Karpas-422 (cell line): ENCODE data around the gene ABL2. TPM values are rescaled to one million over a fixed set of nuclear protein-coding genes. Genes with fewer than 3 reads are reported as not detected.
"Not testable (repeated sequence)": the region's sequence is repeated elsewhere in the genome, so short reads cannot be mapped to it uniquely, and the experiment has no call there.

ENCODE experiments used
- DNase-seq: peaks from one replicate; pipeline ENCODE4 v3.0.0-alpha.2; 2015
- H2AFZ ChIP-seq: fragments of 200-600 bp; sonication (generic); 2 replicates; pipeline ENCODE4 v1.6.1; 2014; ENCODE audit warnings: antibody characterized with exemption, low read length, mixed read lengths
- H3K27ac ChIP-seq: fragments of 200-600 bp; sonication (generic); 2 replicates; pipeline ENCODE4 v1.5.1; 2014; ENCODE audit warnings: mild to moderate bottlenecking, low read length, moderate library complexity
- H3K27me3 ChIP-seq: fragments of 200-600 bp; sonication (generic); 2 replicates; pipeline ENCODE4 v1.6.1; 2014; ENCODE audit warnings: low read length, mixed read lengths
- H3K36me3 ChIP-seq: fragments of 200-600 bp; sonication (generic); 2 replicates; pipeline ENCODE4 v1.6.1; 2014; ENCODE audit warnings: low read length, mixed read lengths; ENCODE audit not compliant: insufficient read depth
- H3K4me1 ChIP-seq: fragments of 200-600 bp; sonication (generic); 2 replicates; pipeline ENCODE4 v1.6.1; 2014; ENCODE audit warnings: mild to moderate bottlenecking, low read length, mixed read lengths
- H3K4me2 ChIP-seq: fragments of 200-600 bp; sonication (generic); 2 replicates; pipeline ENCODE4 v1.6.1; 2014; ENCODE audit warnings: low read length, low read depth, mild to moderate bottlenecking; ENCODE audit not compliant: poor library complexity, severe bottlenecking
- H3K4me3 ChIP-seq: fragments of 200-600 bp; sonication (generic); 2 replicates; pipeline ENCODE4 v1.5.1; 2014; ENCODE audit warnings: mild to moderate bottlenecking, antibody characterized with exemption, low read length, mixed read lengths
- H3K79me2 ChIP-seq: fragments of 200-600 bp; sonication (generic); 2 replicates; pipeline ENCODE4 v1.6.1; 2014; ENCODE audit warnings: mild to moderate bottlenecking, low read length, mixed read lengths
- H3K9ac ChIP-seq: fragments of 200-600 bp; sonication (generic); 2 replicates; pipeline ENCODE4 v1.6.0; 2014; ENCODE audit warnings: low read length
- H3K9me2 ChIP-seq: fragments of 200-600 bp; sonication (generic), shearing (Covaris generic); replicated peaks from 2 replicates; pipeline ENCODE4 v1.6.0; 2014; ENCODE audit warnings: mild to moderate bottlenecking, low read length, moderate library complexity; ENCODE audit not compliant: insufficient read depth
- H3K9me3 ChIP-seq: fragments of 300-700, 200-600 bp; sonication (generic); 2 replicates; pipeline ENCODE4 v1.6.1; 2014; ENCODE audit warnings: low read length, mixed read lengths
- H4K20me1 ChIP-seq: fragments of 200-600 bp; sonication (generic); 2 replicates; pipeline ENCODE4 v1.6.1; 2014; ENCODE audit warnings: mild to moderate bottlenecking, antibody characterized with exemption, low read length, low read depth; ENCODE audit not compliant: insufficient read depth
- total RNA-seq: library from RNA; depleted of rRNA; stranded (reverse); fragments of >200 nt; shearing (Covaris generic); gene quantifications from 2 replicates; pipeline ENCODE4 v1.2.3, GENCODE V29; 2014; ENCODE audit warnings: low replicate concordance

The ABL2 gene
- total RNA-seq, 1 experiment from 2014 or later = 14.3 TPM

DNA sequence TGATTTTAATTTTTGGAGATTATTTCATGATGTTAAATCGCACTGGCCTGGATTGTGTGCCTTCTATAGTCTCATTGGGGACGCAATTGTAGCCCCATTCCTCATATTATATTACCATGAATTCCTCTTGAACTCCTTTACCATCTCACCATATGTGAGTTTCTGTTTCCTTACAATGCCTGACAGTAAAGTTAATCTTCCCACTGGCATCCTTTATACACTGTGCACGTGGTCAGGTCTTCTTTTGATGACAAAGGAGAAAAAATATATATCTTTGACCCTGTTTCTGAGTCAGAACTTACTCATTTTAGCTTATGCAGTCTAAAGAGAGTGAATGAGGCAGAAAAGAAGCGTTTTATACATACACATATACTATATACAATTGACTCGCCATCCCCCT lies 774 bp upstream of the ABL2 start:
- Histone ChIP-seq H3K27ac (no peak overlapping the region), H3K4me2 (peak overlapping the region; percentile 91), H3K36me3 (no peaks in the 10 kb centered on the region), H3K9me2 (no peaks in the 10 kb centered on the region), H3K9me3 (no peaks in the 10 kb centered on the region), H3K4me3 (peak overlapping the region; percentile 80), H3K4me1 (peaks cover 24% of the 10 kb centered on the region), H2AFZ (peak overlapping the region; percentile 100), H3K9ac (peak overlapping the region; percentile 96), H4K20me1 (0 out of 2 replicates have a peak, but pooled peaks cover 6% of the 10 kb centered on the region), H3K27me3 (no peaks in the 10 kb centered on the region), H3K79me2 (peaks cover 39% of the 10 kb centered on the region)
- no peak for DNase-seq

DNA sequence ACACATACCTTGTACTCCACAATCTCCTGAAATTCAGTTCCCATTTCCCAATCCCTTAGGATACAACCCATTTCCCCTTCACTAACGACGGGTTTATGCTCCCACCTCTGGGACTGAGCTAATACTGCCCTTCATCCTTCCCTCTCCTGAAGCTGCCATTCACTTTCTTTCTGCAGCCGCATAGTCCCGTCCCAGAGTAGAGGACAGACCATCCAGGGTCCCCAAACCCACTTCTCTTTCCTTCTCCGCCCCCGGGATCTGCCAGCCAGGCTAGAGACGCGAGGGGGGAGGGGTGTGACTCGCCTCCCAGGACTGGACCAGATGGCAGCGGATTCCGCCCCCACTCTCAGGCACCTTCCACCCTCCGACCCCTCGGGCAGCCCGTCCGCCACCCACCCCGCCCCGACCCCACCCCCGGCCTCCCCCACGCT lies 679 bp downstream of the ABL2 start:
- Histone ChIP-seq H2AFZ (no peak overlapping the region), H3K4me2 (peak overlapping the region; percentile 91), H3K4me3 (peak overlapping the region; percentile 80), H4K20me1 (0 out of 2 replicates have a peak, but pooled peaks cover 6% of the 10 kb centered on the region), H3K9me3 (no peaks in the 10 kb centered on the region), H3K79me2 (peaks cover 53% of the 10 kb centered on the region), H3K9ac (peak overlapping the region; percentile 96), H3K36me3 (no peaks in the 10 kb centered on the region), H3K27ac (peak overlapping the region; percentile 23; the same call in 1 of the 2 replicates), H3K9me2 (no peaks in the 10 kb centered on the region), H3K27me3 (no peaks in the 10 kb centered on the region), H3K4me1 (peaks cover 24% of the 10 kb centered on the region)
- DNase-seq = peak; percentile 66

DNA sequence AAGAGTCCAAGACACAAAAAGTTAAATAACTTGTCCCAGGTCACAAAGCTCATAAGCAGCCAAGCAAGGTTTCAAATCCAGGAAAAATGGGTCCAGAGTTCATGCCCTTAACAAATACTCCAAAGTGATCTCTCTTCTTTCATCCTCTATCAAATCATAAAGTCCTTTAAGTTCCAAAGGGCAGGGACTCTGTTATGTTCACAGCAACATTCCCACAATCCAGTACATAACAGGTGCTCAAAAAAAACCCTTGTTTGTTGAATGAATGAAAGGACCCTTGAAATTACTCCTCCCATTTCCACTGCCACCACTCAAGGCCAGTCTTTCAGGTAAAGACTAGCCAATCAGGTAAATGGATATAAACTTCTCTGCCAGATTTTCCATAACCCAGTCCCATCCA lies 2.7 kb downstream of the ABL2 start:
- Histone ChIP-seq H3K9me2 (no peaks in the 10 kb centered on the region), H3K4me2 (peak overlapping the region; percentile 2), H3K4me1 (peaks cover 24% of the 10 kb centered on the region), H2AFZ (no peak overlapping the region), H3K36me3 (peaks cover 3% of the 10 kb centered on the region; the same call in 1 of the 2 replicates), H3K79me2 (peaks cover 71% of the 10 kb centered on the region), H3K27me3 (no peaks in the 10 kb centered on the region), H4K20me1 (0 out of 2 replicates have a peak, but pooled peaks cover 6% of the 10 kb centered on the region), H3K4me3 (no peak overlapping the region), H3K9me3 (no peaks in the 10 kb centered on the region), H3K27ac (no peak overlapping the region), H3K9ac (no peak overlapping the region)
- no peak for DNase-seq

DNA sequence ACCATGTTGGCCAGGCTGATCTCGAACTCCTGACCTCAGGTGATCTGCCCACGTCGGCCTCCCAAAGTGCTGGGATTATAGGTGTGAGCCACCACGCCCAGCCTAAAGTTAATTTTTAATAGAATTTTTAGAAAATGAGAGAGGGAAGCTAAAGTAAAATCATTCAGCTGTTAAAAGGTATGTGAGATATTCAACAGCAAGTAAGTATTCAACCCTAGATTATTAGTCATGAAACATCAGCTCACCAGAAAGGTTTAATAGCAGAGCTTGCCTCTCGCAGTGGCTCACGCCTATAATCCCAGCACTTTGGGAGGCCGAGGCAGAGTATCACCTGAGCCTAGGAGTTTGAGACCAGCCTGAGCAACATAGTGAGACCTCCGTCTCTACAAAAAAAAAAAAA lies 5.0 kb downstream of the ABL2 start:
- not testable (repeated sequence) for H3K4me3 ChIP-seq, H3K27me3 ChIP-seq, H3K9me3 ChIP-seq, DNase-seq, H3K9ac ChIP-seq, H4K20me1 ChIP-seq, H3K4me2 ChIP-seq, H3K27ac ChIP-seq, H3K9me2 ChIP-seq, H2AFZ ChIP-seq, H3K36me3 ChIP-seq
- Histone ChIP-seq H3K4me1 (peaks cover 17% of the 10 kb centered on the region), H3K79me2 (peaks cover 94% of the 10 kb centered on the region)

DNA sequence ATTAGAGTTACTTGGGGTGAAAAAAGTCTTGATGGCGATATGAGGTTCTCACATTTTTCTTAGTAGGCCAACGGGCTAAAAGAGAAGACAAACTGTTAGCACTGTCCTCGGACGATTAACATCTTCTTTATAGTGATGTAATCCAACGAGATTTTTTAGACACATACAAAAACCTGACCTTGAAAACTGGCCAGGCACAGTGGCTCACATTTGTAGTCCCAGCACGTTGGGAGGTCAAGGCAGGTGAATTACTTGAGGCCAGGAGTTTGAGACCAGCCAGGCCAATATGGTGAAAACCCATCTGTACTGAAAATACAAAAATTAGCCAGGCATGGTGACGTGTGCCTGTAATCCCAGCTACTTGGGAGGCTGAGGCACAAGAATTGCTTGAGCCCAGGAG lies 8.4 kb downstream of the ABL2 start:
- peaks cover 94% of the 10 kb centered on the region for H3K79me2 ChIP-seq

DNA sequence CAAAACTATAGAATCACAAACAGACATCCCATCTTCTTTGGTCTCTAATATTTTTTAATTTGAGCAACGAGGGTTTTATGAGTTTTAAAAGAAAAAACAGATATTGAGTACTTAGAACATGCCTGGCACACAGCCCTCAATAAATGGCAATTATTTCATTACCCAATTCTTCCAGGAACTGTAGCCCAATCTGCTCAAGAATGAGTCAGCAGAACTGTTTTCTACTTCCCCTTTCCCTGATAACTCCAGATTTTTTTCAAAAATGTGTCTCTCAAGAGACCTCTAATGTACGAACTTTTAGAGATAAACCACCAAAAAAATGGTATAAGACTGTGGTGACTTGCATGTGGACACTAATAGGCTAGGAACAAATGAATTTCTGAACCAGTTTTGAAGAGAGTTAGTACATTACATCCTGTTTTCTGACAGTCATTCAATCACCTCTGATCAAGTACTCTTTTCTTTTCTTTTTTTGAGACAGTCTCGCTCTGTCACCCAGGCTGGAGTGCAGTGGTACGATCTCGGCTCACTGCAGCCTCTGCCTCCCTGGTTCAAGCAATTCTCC lies 11.5 kb downstream of the ABL2 start:
- H3K4me2 ChIP-seq = no peak overlapping the region
- H3K9ac ChIP-seq = no peak overlapping the region
- H3K4me1 ChIP-seq = peaks cover 21% of the 10 kb centered on the region
- no peaks in the 10 kb centered on the region for H3K9me2 ChIP-seq
- H3K79me2 ChIP-seq = peaks cover 93% of the 10 kb centered on the region
- H4K20me1 ChIP-seq = no peaks in the 10 kb centered on the region
- H3K36me3 ChIP-seq = peaks cover 7% of the 10 kb centered on the region; the same call in 1 of the 2 replicates
- no peak overlapping the region for H3K4me3 ChIP-seq
- no peak overlapping the region for H2AFZ ChIP-seq
- H3K27me3 ChIP-seq = no peaks in the 10 kb centered on the region
- peak overlapping the region; percentile 57 for H3K27ac ChIP-seq
- DNase-seq = peak; percentile 61
- H3K9me3 ChIP-seq = no peaks in the 10 kb centered on the region

More for the DNA sequence above, 8.4 kb downstream of the ABL2 start:
- not testable (repeated sequence) for H3K9ac ChIP-seq, H3K4me3 ChIP-seq, H3K27me3 ChIP-seq, H3K4me2 ChIP-seq, DNase-seq, H3K9me2 ChIP-seq, H4K20me1 ChIP-seq, H3K27ac ChIP-seq, H3K36me3 ChIP-seq, H3K9me3 ChIP-seq, H2AFZ ChIP-seq
- peaks cover 21% of the 10 kb centered on the region for H3K4me1 ChIP-seq

DNA sequence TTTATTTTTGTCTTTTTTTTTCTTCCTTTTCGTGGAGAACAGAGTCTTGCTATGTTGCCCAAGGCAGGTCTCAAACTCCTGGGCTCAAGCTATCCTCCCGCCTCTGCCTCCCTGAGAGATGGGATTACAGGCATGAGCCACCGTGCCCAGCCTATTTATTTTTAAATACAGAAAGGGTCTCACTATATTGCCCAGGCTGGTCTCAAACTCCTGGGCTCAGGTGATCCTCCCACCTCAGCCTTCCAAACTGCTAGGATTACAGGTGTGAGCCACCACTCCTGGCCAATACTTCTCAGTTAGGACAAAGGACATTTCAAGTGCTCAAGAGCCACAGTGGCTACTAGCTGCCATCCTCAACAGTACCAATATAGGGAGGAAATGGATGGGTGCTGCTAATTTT lies 16.2 kb downstream of the ABL2 start:
- not testable (repeated sequence) for H3K27me3 ChIP-seq, DNase-seq, H2AFZ ChIP-seq, H3K4me3 ChIP-seq, H3K36me3 ChIP-seq, H3K27ac ChIP-seq, H3K9ac ChIP-seq, H3K9me2 ChIP-seq, H4K20me1 ChIP-seq, H3K4me1 ChIP-seq, H3K4me2 ChIP-seq, H3K9me3 ChIP-seq
- peaks cover 86% of the 10 kb centered on the region for H3K79me2 ChIP-seq

DNA sequence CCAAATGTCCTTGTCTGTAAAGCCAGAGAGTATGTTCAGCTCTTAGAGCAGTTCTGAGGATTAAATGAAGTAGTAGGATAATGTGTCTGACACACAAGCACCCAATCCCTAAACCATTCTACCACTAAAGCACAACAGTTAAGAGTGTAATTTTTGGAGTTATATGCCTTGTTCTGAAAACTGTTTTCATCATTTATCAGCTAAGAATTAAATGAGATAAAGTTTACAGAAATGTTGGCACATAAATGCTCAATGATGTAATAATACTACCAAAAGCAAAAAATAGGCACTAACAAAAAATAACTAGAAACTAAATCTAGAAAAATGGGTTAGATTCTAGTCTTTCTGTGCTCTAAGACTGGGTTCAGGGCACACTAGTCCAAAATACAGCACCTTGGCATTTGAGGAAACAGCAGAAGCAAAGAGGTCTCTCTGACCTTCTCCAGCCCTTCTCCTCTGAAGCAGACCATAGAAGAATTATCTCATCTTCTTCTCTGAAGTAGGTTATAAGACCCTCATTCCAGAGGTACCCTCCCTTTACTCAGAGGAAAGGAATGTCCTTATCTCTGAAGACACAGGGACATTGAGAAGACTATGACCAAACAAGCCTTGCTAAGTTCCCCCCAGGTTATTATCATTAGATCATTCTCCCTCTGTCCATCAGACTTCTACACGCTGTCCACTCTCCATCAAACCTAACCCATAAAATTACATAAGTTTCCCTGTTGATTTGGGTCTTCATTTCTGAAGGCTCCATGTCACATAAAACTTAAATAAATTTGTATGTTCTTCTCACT lies 20.6 kb downstream of the ABL2 start:
- no peak overlapping the region for H3K4me2 ChIP-seq
- no peaks in the 10 kb centered on the region for H3K9me3 ChIP-seq
- no peaks in the 10 kb centered on the region for H3K9me2 ChIP-seq
- H3K36me3 ChIP-seq = no peaks in the 10 kb centered on the region
- no peak overlapping the region for H2AFZ ChIP-seq
- no peaks in the 10 kb centered on the region for H3K27me3 ChIP-seq
- no peak for DNase-seq
- peaks cover 86% of the 10 kb centered on the region for H3K79me2 ChIP-seq
- no peak overlapping the region for H3K9ac ChIP-seq
- H3K4me1 ChIP-seq = peaks cover 20% of the 10 kb centered on the region
- no peaks in the 10 kb centered on the region for H4K20me1 ChIP-seq
- 0 out of 2 replicates have a peak overlapping the region, but pooled peaks have one; percentile 11 for H3K27ac ChIP-seq
- H3K4me3 ChIP-seq = no peak overlapping the region
